IMR-90 (cell line): ENCODE measurements around the gene CYP24A1. TPM values are rescaled to one million over a fixed set of nuclear protein-coding genes. Genes with fewer than 3 reads are reported as not detected.

Experiments
- ATAC-seq: fragments of 200-7000 bp; cut with Tn5 transposase; 2 replicates; pipeline ENCODE4 v1.9.1; 2020; ENCODE audit warnings: low read depth, mild to moderate bottlenecking, moderate library complexity
- BruUV-seq: library from RNA; stranded (reverse); fragments of 400-500 nt; replicated peaks from 2 replicates; lab custom pipeline; 2021; lab: Mats Ljungman, UMichigan
- CTCF ChIA-PET: fragments of 300-600 bp; formaldehyde crosslinking; extraction: SDS; loops from one replicate; lab custom pipeline; 2021; ENCODE audit warnings: antibody characterized with exemption; lab: Yijun Ruan, JAX
- POLR2A ChIA-PET: fragments of 300-600 bp; sonication (Branson Sonifier 250); formaldehyde crosslinking; loops from one replicate; lab custom pipeline; 2022; ENCODE audit warnings: antibody characterized with exemption; ENCODE audit not compliant: unreplicated experiment; lab: Charles Lee
- DNase-seq: peaks from one replicate; pipeline ENCODE4 v3.0.0; 2013
- H2AFZ ChIP-seq: replicated peaks from 2 replicates; pipeline ENCODE3; 2013; ENCODE audit warnings: low read length, mild to moderate bottlenecking; ENCODE audit not compliant: poor library complexity
- H2AK5ac ChIP-seq: 2 replicates; pipeline ENCODE4 v1.6.1; 2013; ENCODE audit warnings: low read depth, low read length, inconsistent platforms
- H2AK9ac ChIP-seq: replicated peaks from 2 replicates; pipeline ENCODE3; 2013; ENCODE audit warnings: mild to moderate bottlenecking, low read depth, low read length, moderate library complexity; ENCODE audit not compliant: poor library complexity
- H2BK120ac ChIP-seq: 2 replicates; pipeline ENCODE4 v1.6.1; 2013; ENCODE audit warnings: low read depth, low read length, inconsistent platforms
- H2BK15ac ChIP-seq: 3 replicates; pipeline ENCODE4 v1.6.1; 2013; ENCODE audit warnings: low read depth, low read length, inconsistent platforms
- H2BK20ac ChIP-seq: 2 replicates; pipeline ENCODE4 v1.6.1; 2013; ENCODE audit warnings: low read depth, mild to moderate bottlenecking, inconsistent platforms, low read length, moderate library complexity
- H2BK5ac ChIP-seq: 2 replicates; pipeline ENCODE4 v1.6.1; 2013; ENCODE audit warnings: mild to moderate bottlenecking, low read depth, low read length, inconsistent platforms; ENCODE audit not compliant: poor library complexity, severe bottlenecking
- H3K14ac ChIP-seq: replicated peaks from 2 replicates; pipeline ENCODE4 v1.6.1; 2013; ENCODE audit warnings: low read depth, low read length, inconsistent platforms
- H3K18ac ChIP-seq: 2 replicates; pipeline ENCODE4 v1.6.1; 2013; ENCODE audit warnings: low read depth, low read length, control low read depth
- H3K23ac ChIP-seq: 2 replicates; pipeline ENCODE4 v1.6.1; 2013; ENCODE audit warnings: low read depth, low read length, inconsistent platforms
- H3K27ac ChIP-seq: 2 replicates; pipeline ENCODE4 v1.5.1; 2013; ENCODE audit warnings: mild to moderate bottlenecking, control low read depth, low read length; ENCODE audit not compliant: insufficient read depth
- H3K27me3 ChIP-seq: 2 replicates; pipeline ENCODE4 v1.6.1; 2013; ENCODE audit warnings: low read length; ENCODE audit not compliant: control insufficient read depth, insufficient read depth
- H3K36me3 ChIP-seq: 2 replicates; pipeline ENCODE4 v1.6.1; 2013; ENCODE audit warnings: low read length, mixed read lengths; ENCODE audit not compliant: control insufficient read depth, insufficient read depth
- H3K4ac ChIP-seq: 2 replicates; pipeline ENCODE4 v1.6.1; 2013; ENCODE audit warnings: low read depth, low read length, inconsistent platforms
- H3K4me1 ChIP-seq: 2 replicates; pipeline ENCODE4 v1.6.1; 2013; ENCODE audit warnings: low read length, mixed read lengths; ENCODE audit not compliant: control insufficient read depth, insufficient read depth
- H3K4me2 ChIP-seq: 2 replicates; pipeline ENCODE4 v1.6.1; 2013; ENCODE audit warnings: low read depth, mild to moderate bottlenecking, control low read depth, low read length, moderate library complexity
- H3K4me3 ChIP-seq: 2 replicates; pipeline ENCODE4 v1.5.1; 2013; ENCODE audit warnings: low read depth, mild to moderate bottlenecking, control low read depth, low read length, moderate library complexity; ENCODE audit not compliant: insufficient read depth
- H3K56ac ChIP-seq: 2 replicates; pipeline ENCODE4 v1.6.1; 2013; ENCODE audit warnings: low read length, inconsistent platforms; ENCODE audit not compliant: insufficient read depth; ENCODE audit errors: extremely low read depth
- H3K79me1 ChIP-seq, 2 experiments: 2 replicates each; pipeline ENCODE4 v1.6.1; 2013; ENCODE audit warnings: low read length in 2 of 2, inconsistent platforms in 1 of 2, low read depth in 1 of 2
- H3K9ac ChIP-seq: 2 replicates; pipeline ENCODE4 v1.6.1; 2013; ENCODE audit warnings: low read depth, low read length, control low read depth
- H3K9me1 ChIP-seq: 2 replicates; pipeline ENCODE4 v1.6.1; 2013; ENCODE audit warnings: low read length, inconsistent platforms; ENCODE audit not compliant: insufficient read depth
- H3K9me3 ChIP-seq: 2 replicates; pipeline ENCODE4 v1.6.1; 2013; ENCODE audit warnings: low read length; ENCODE audit not compliant: control insufficient read depth, insufficient read depth
- H4K20me1 ChIP-seq: 2 replicates; pipeline ENCODE4 v1.6.1; 2013; ENCODE audit warnings: low read length, inconsistent platforms; ENCODE audit not compliant: insufficient read depth
- H4K5ac ChIP-seq: 2 replicates; pipeline ENCODE4 v1.6.1; 2013; ENCODE audit warnings: mild to moderate bottlenecking, low read depth, low read length, control low read depth
- H4K8ac ChIP-seq, 2 experiments: 2 replicates each; pipeline ENCODE4 v1.6.1; 2013; ENCODE audit warnings: low read depth in 2 of 2, low read length in 2 of 2, control low read depth in 1 of 2, inconsistent platforms in 1 of 2
- H4K91ac ChIP-seq: 2 replicates; pipeline ENCODE4 v1.6.1; 2013; ENCODE audit warnings: low read depth, low read length, inconsistent platforms; ENCODE audit not compliant: insufficient read depth
- BHLHE40 ChIP-seq: fragments of 150-350 bp; IDR thresholded peaks from 2 replicates; pipeline ENCODE4 v1.6.1; 2016; ENCODE audit warnings: mild to moderate bottlenecking, low read depth, low read length
- CEBPB ChIP-seq: IDR thresholded peaks from 2 replicates; pipeline ENCODE4 v1.6.1; 2012; ENCODE audit warnings: low read depth, low read length, improper control_type of control experiment
- CHD1 ChIP-seq: IDR thresholded peaks from 2 replicates; pipeline ENCODE4 v1.6.1; 2012; ENCODE audit warnings: low read depth, low read length, improper control_type of control experiment
- CTCF ChIP-seq: conservative IDR thresholded peaks from 2 replicates; pipeline ENCODE4 v1.5.1; 2012; ENCODE audit warnings: mild to moderate bottlenecking, low read depth, low read length, improper control_type of control experiment
- FOS ChIP-seq: fragments of 150-350 bp; IDR thresholded peaks from 2 replicates; pipeline ENCODE4 v1.6.1; 2016; ENCODE audit warnings: low read depth, low read length
- MAFK ChIP-seq: IDR thresholded peaks from 2 replicates; pipeline ENCODE4 v1.6.1; 2012; ENCODE audit warnings: low read depth, low read length, improper control_type of control experiment
- MAZ ChIP-seq: IDR thresholded peaks from 2 replicates; pipeline ENCODE4 v1.6.1; 2012; ENCODE audit warnings: low read depth, mild to moderate bottlenecking, low read length, improper control_type of control experiment, moderate library complexity, borderline replicate concordance
- MXI1 ChIP-seq: IDR thresholded peaks from 2 replicates; pipeline ENCODE4 v1.6.1; 2012; ENCODE audit warnings: low read depth, mild to moderate bottlenecking, low read length, moderate library complexity, borderline replicate concordance
- POLR2A ChIP-seq: IDR thresholded peaks from 2 replicates; pipeline ENCODE4 v1.6.1; 2012; ENCODE audit warnings: mild to moderate bottlenecking, low read depth, low read length
- RAD21 ChIP-seq: IDR thresholded peaks from 2 replicates; pipeline ENCODE4 v1.6.1; 2012; ENCODE audit warnings: low read length, improper control_type of control experiment
- RCOR1 ChIP-seq: IDR thresholded peaks from 2 replicates; pipeline ENCODE4 v1.6.1; 2012; ENCODE audit warnings: mild to moderate bottlenecking, low read length, improper control_type of control experiment; ENCODE audit not compliant: insufficient replicate concordance
- WGBS, 2 experiments: methylation state at CpG; one replicate each; pipeline versions ENCODE4 v1.1.5 to v1.1.7; 2013; ENCODE audit warnings: missing lambda C conversion rate in 2 of 2; ENCODE audit not compliant: insufficient read length in 1 of 2; ENCODE audit errors: extremely low coverage in 2 of 2; 5-methylcytosine and 5-hydroxymethylcytosine counted together
- dilution Hi-C: fragments of 300-500 bp; cut with HindIII; formaldehyde crosslinking; loops from one replicate; pipeline ENCODE4 v1.14.3; 2018; ENCODE audit warnings: low sequenced_read_pairs; ENCODE audit not compliant: unreplicated experiment
- in situ Hi-C: fragments of 300-500 bp; cut with MboI; formaldehyde crosslinking; loops from 3 replicates; pipeline ENCODE4 v1.14.3; 2019; ENCODE audit warnings: low sequenced_read_pairs, inconsistent platforms, mixed read lengths
- intact Hi-C: fragments of 100-400 bp; cut with micrococcal nuclease; formaldehyde crosslinking; loops from 2 replicates; pipeline ENCODE4 v1.10.0; 2022
- polyA plus RNA-seq, 3 experiments: library from polyadenylated mRNA; depleted of rRNA; stranded (reverse); fragments of >200 nt; gene quantifications; 2 replicates each; pipeline ENCODE4 v1.2.3, GENCODE V29; 2012; ENCODE audit warnings: low replicate concordance in 1 of 3
- total RNA-seq: library from RNA; depleted of rRNA; stranded (reverse); fragments of >200 nt; gene quantifications from 2 replicates; pipeline ENCODE4 v1.2.3, GENCODE V29; 2012

The CYP24A1 gene
- total and polyA plus RNA-seq, 2 of the 4 experiments (the other 2 are of a cell fraction) = not detected

DNA sequence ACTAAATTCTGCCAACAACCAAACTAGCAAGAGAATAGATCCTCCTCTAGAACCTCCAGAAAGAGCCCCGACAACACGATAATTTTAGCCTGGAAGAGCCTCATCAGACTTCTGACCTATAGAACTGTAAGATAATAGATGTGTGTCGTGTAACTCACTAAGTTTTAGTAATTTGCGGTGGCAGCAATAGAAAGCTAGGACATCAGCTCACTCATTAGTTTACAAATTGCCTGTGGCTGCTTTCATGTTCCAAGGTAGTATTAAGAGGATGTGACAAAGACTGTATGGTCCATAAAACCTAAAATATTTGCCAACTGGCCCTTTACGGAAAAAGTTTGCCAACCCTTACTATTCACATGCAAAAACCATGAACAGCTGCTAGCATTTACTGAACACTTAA, 17.3 kb downstream of the CYP24A1 start:
- Histone ChIP-seq H4K20me1 (no peaks in the 10 kb centered on the region), H3K9me3 (no peaks in the 10 kb centered on the region), H2AFZ (no peak overlapping the region), H3K9me1 (no peaks in the 10 kb centered on the region), H3K4me3 (no peak overlapping the region), H3K79me1 (no peaks in the 10 kb centered on the region), H3K14ac (no peak overlapping the region), H3K4me1 (no peaks in the 10 kb centered on the region), H3K18ac (no peak overlapping the region), H2BK120ac (no peak overlapping the region), H2BK20ac (no peak overlapping the region), H2AK5ac (no peak overlapping the region), H3K27me3 (peaks cover 24% of the 10 kb centered on the region), H3K4ac (no peak overlapping the region), H2BK15ac (no peak overlapping the region), H3K23ac (no peak overlapping the region), H4K91ac (no peak overlapping the region), H3K4me2 (no peak overlapping the region), H3K36me3 (no peaks in the 10 kb centered on the region), H2BK5ac (no peak overlapping the region), H3K9ac (no peak overlapping the region), H4K5ac (no peak overlapping the region), H3K27ac (no peak overlapping the region), H4K8ac (no peak overlapping the region), H3K56ac (no peak overlapping the region), H2AK9ac (no peak overlapping the region)
- intact Hi-C loops = no loop called here
- no CpG with 5 or more reads among the region's 5 CpGs for WGBS, 2 experiments
- in situ Hi-C loops = no loop called here
- BruUV-seq = no TSS peak
- DNase-seq (no peak), ATAC-seq (no peak)
- dilution Hi-C loops = no loop called here
- POLR2A ChIA-PET = no interaction called here
- CTCF ChIA-PET = interaction anchor here (0.6 kb wide), 1 partner anchor 577 kb away, joined by 3 read pairs; no protein-coding TSS in a partner anchor
- TF ChIP-seq MAFK (no peak), MAZ (no peak), CTCF (no peak), CHD1 (no peak), BHLHE40 (no peak), FOS (no peak), RCOR1 (no peak), POLR2A (no peak), CEBPB (no peak), RAD21 (no peak), MXI1 (no peak)
